ENCODE measurements around the gene DNAJB2. TPM values are rescaled to one million over a fixed set of nuclear protein-coding genes. Genes with fewer than 3 reads are reported as not detected.

DNAJB2 gene
- total RNA-seq, 4 donors from 2014 or later, result 91.2 to 138 (median 107) TPM

DNA sequence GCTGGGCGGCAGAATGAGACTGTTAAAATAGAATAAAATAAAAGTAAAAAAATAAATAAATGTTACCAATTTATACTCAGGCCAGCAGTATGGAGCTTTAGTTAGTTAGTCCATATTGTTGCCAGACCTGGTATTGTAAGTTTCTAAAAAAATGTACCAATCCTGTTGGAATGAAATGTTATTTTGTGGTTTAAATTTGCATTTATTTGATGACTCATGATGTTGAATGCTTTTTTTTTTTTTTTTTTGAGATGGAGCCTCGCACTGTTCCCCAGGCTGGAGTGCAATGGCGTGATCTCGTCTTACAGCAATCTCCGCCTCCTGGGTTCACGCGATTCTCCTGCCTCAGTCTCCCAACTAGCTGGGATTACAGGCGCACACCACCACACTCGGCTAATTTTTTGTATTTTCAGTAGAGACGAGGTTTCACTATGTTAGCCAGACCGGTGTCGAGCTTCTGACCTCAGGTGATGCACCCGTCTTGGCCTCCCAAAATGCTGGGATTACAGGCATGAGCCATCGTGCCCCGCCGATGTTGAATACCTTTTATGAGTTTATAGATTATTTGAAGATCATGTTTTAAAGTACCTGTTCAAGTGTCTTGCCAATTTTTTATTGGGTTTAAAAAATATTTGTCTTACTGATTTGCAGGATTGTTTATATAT, 35.8 kb downstream of the DNAJB2 start:
- no peaks in the 10 kb centered on the region for H3K4me1 ChIP-seq
- no peaks in the 10 kb centered on the region for H3K9me3 ChIP-seq
- TF ChIP-seq EP300 (IDR thresholded peaks at IDR 0.05) (no peak), POLR2AphosphoS5 (IDR thresholded peaks at IDR 0.05) (no peak), POLR2A (IDR thresholded peaks at IDR 0.05) (no peak)
- TF ChIP-seq, protein P1, sequence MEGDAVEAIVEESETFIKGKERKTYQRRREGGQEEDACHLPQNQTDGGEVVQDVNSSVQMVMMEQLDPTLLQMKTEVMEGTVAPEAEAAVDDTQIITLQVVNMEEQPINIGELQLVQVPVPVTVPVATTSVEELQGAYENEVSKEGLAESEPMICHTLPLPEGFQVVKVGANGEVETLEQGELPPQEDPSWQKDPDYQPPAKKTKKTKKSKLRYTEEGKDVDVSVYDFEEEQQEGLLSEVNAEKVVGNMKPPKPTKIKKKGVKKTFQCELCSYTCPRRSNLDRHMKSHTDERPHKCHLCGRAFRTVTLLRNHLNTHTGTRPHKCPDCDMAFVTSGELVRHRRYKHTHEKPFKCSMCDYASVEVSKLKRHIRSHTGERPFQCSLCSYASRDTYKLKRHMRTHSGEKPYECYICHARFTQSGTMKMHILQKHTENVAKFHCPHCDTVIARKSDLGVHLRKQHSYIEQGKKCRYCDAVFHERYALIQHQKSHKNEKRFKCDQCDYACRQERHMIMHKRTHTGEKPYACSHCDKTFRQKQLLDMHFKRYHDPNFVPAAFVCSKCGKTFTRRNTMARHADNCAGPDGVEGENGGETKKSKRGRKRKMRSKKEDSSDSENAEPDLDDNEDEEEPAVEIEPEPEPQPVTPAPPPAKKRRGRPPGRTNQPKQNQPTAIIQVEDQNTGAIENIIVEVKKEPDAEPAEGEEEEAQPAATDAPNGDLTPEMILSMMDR (IDR thresholded peaks at IDR 0.05), result no peak
- H3K27ac ChIP-seq, result no peak overlapping the region
- H3K36me3 ChIP-seq, result no peaks in the 10 kb centered on the region
- no peak for DNase-seq (ENCODE audit: low spot score in 2 of 2)
- H3K27me3 ChIP-seq, result peaks cover 34% of the 10 kb centered on the region
- no peak overlapping the region for H3K4me3 ChIP-seq
- WGBS, result 88% methylated on average over 16 of the region's 16 CpGs

DNA sequence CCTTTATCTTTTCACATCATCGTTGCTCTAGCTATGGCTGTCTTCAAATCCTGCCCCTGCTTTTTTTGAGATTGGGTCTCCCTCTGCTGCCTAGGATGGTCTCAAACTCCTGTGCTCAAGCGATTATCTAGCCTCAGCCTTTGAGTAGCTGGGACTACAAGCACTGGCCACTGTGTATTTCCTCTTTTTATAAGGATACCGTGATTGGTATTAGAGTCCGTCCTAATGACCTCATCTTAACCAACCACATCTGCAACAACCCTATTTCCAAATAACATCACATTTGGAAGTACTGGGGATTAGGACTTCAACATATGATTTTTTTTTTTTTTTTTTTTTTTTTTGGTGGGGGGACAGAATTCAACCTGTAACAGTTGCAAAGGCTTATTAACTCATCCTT, 44.3 kb downstream of the DNAJB2 start:
- Histone ChIP-seq H3K27me3 (peaks cover 56% of the 10 kb centered on the region), H3K27ac (no peak overlapping the region)
- TF ChIP-seq POLR2A (IDR thresholded peaks at IDR 0.05) (no peak), POLR2AphosphoS5 (IDR thresholded peaks at IDR 0.05) (no peak), EP300 (IDR thresholded peaks at IDR 0.05) (no peak)
- TF ChIP-seq, protein P1 (IDR thresholded peaks at IDR 0.05), result no peak

DNA sequence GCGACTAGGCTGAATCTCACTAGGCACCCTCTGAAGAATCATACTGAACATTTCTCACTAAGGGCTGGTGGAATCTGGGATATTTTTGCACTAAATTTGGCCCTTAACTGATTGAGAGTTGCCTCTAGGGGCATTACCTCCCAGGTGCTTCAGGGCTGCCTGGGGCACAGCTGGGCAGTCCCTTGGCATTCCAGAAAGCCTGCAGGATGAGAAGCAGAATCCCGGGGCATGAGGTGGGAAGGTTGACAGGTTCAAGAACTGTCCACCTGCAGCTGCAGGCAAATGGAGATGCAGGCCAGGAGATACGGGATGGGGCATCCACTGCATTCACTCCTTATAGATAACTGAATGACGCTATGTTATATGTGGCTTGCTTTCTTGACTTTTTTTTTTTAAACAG, 46.0 kb downstream of the DNAJB2 start:
- H3K4me1 ChIP-seq, result no peaks in the 10 kb centered on the region
- H3K27ac ChIP-seq, result no peak overlapping the region
- H3K4me3 ChIP-seq, result no peak overlapping the region
- TF ChIP-seq POLR2A (IDR thresholded peaks at IDR 0.05) (no peak), POLR2AphosphoS5 (IDR thresholded peaks at IDR 0.05) (no peak), EP300 (IDR thresholded peaks at IDR 0.05) (no peak)
- TF ChIP-seq, protein P1 (IDR thresholded peaks at IDR 0.05), result no peak
- no peaks in the 10 kb centered on the region for H3K36me3 ChIP-seq
- no peak for DNase-seq (ENCODE audit: low spot score in 2 of 2)
- WGBS, result 91% methylated on average over 3 of the region's 4 CpGs
- H3K27me3 ChIP-seq, result peaks cover 63% of the 10 kb centered on the region
- H3K9me3 ChIP-seq, result no peaks in the 10 kb centered on the region

More for the DNA sequence above, 44.3 kb downstream of the DNAJB2 start:
- Histone ChIP-seq H3K4me1 (no peaks in the 10 kb centered on the region), H3K9me3 (no peaks in the 10 kb centered on the region), H3K4me3 (no peak overlapping the region), H3K36me3 (no peaks in the 10 kb centered on the region)
- WGBS, result 67% methylated on average over 4 of the region's 4 CpGs
- DNase-seq (ENCODE audit: low spot score in 2 of 2), result no peak

DNA sequence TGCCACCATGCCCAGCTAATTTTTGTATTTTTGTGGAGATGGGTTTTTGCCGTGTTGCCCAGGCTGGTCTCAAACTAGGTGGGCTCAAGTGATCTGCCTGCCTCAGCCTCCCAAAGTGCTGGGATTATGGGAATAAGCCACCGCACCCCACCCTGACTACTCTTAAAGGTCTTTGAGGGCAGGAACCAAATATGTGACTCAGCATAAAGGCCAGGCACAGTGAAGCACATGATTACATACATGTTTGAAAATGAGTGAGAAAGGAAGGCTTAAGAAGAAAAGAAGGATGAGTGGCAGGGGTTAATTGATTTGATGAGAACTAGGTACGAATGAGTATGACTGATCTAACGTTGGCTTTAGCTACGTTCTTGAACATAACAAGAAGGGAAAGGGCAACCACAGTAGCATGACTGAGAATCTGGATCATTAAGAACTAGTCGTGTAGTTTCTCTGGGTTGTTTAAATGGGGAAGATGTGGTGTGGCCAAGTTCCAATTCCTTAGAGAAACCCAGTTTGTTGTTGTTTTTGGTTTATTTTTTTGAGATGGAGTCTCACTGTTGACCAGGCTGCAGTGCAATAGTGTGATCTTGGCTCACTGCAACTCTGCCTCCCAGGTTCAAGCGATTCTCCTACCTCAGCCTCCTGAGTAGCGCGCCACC, 46.6 kb downstream of the DNAJB2 start:
- H3K27me3 ChIP-seq, result peaks cover 67% of the 10 kb centered on the region
- WGBS, result 73% methylated on average over 9 of the region's 9 CpGs
- H3K4me1 ChIP-seq, result no peaks in the 10 kb centered on the region
- no peaks in the 10 kb centered on the region for H3K36me3 ChIP-seq
- DNase-seq (ENCODE audit: low spot score in 2 of 2), result no peak
- no peak for TF ChIP-seq POLR2A (IDR thresholded peaks at IDR 0.05)
- TF ChIP-seq POLR2AphosphoS5 (IDR thresholded peaks at IDR 0.05), result no peak
- no peak for TF ChIP-seq EP300 (IDR thresholded peaks at IDR 0.05)
- TF ChIP-seq, protein P1 (IDR thresholded peaks at IDR 0.05), result no peak
- H3K27ac ChIP-seq, result no peak overlapping the region
- no peak overlapping the region for H3K4me3 ChIP-seq
- no peaks in the 10 kb centered on the region for H3K9me3 ChIP-seq

DNA sequence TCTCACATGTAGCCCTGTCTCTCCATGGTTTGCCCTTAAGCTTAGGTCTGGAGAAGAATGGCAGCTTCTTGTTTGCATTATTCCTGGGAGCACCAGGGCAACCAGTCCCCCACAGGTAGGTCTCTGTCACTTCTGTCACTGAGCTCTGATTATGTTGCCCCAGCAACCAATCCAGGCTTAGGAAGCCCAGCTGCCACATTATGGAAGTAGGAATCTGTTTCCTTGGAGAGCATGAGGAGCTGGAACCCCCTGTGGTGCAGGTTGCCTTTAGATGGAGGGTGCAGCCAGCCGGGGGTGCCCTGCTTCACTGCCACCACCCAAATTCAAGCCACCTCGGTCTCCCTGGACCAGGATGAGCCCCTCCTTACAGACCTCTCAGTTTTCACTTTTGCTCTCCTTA, 48.6 kb downstream of the DNAJB2 start:
- H3K9me3 ChIP-seq, result no peaks in the 10 kb centered on the region
- 50% methylated on average over 2 of the region's 2 CpGs for WGBS
- H3K36me3 ChIP-seq, result no peaks in the 10 kb centered on the region
- TF ChIP-seq EP300 (IDR thresholded peaks at IDR 0.05), result no peak
- no peak for TF ChIP-seq POLR2A (IDR thresholded peaks at IDR 0.05)
- no peak for TF ChIP-seq POLR2AphosphoS5 (IDR thresholded peaks at IDR 0.05)
- TF ChIP-seq, protein P1 (IDR thresholded peaks at IDR 0.05), result no peak
- H3K4me1 ChIP-seq, result no peaks in the 10 kb centered on the region
- H3K27ac ChIP-seq, result no peak overlapping the region
- DNase-seq (ENCODE audit: low spot score in 2 of 2), result no peak
- H3K27me3 ChIP-seq, result peaks cover 75% of the 10 kb centered on the region
- H3K4me3 ChIP-seq, result no peak overlapping the region

Measured in suprapubic skin (tissue), 4 donors.